Chondrocyte (in vitro differentiated cells): ENCODE data around the gene SENP2. TPM values are rescaled to one million over a fixed set of nuclear protein-coding genes. Genes with fewer than 3 reads are reported as not detected.
"Not testable (repeated sequence)": the region's sequence is repeated elsewhere in the genome, so short reads cannot be mapped to it uniquely, and the experiment has no call there.

ENCODE experiments used
- DNase-seq: peaks from one replicate; pipeline ENCODE4 v3.0.0; 2021; ENCODE audit warnings: mixed read lengths, low spot score
- H3K27ac Mint-ChIP-seq: one replicate; pipeline ENCODE4 v1.8.0; 2021; ENCODE audit warnings: mild to moderate bottlenecking, moderate library complexity, mixed read lengths; ENCODE audit not compliant: unreplicated experiment
- H3K27me3 Mint-ChIP-seq: 2 replicates; pipeline ENCODE4 v1.8.0; 2021; ENCODE audit warnings: low read depth, mixed read lengths
- H3K36me3 Mint-ChIP-seq: 2 replicates; pipeline ENCODE4 v1.8.0; 2021; ENCODE audit warnings: low read depth, mixed read lengths
- H3K4me1 Mint-ChIP-seq: 2 replicates; pipeline ENCODE4 v1.8.0; 2021; ENCODE audit warnings: low read depth, mild to moderate bottlenecking, mixed read lengths
- H3K4me3 Mint-ChIP-seq: one replicate; pipeline ENCODE4 v1.8.0; 2021; ENCODE audit warnings: mild to moderate bottlenecking, moderate library complexity, mixed read lengths; ENCODE audit not compliant: unreplicated experiment
- H3K9me3 Mint-ChIP-seq: 2 replicates; pipeline ENCODE4 v1.8.0; 2021; ENCODE audit warnings: low read depth, mixed read lengths
- CTCF ChIP-seq: fragments of 200-600 bp; sonication (generic); IDR thresholded peaks from 2 replicates; pipeline ENCODE4 v1.5.0; 2021; ENCODE audit warnings: antibody characterized with exemption, mild to moderate bottlenecking, moderate library complexity
- total RNA-seq: library from RNA; stranded (reverse); gene quantifications from 3 replicates; pipeline ENCODE4 v1.2.1, GENCODE V29; 2021

Gene SENP2
- total RNA-seq, 1 donor from 2014 or later, result 41.2 TPM

- H3K9me3 Mint-ChIP-seq, result no peaks in the 10 kb centered on the region
These were observed 53.6 kb downstream of the SENP2 start for GRCh38 chr3:185639632-185640206.

GRCh38 chr3:185640308-185640707 lies 54.2 kb downstream of the SENP2 start:
- DNase-seq, result no peak
- Mint-ChIP-seq H3K36me3 (peaks cover 15% of the 10 kb centered on the region), H3K27ac (no peak overlapping the region), H3K4me3 (no peak overlapping the region), H3K27me3 (no peaks in the 10 kb centered on the region), H3K9me3 (no peaks in the 10 kb centered on the region), H3K4me1 (peaks cover 3% of the 10 kb centered on the region)
- TF ChIP-seq CTCF, result no peak

More at GRCh38 chr3:185639632-185640206, 53.6 kb downstream of the SENP2 start:
- no peak for DNase-seq
- no peak for TF ChIP-seq CTCF
- H3K27me3 Mint-ChIP-seq, result no peaks in the 10 kb centered on the region
- H3K36me3 Mint-ChIP-seq, result peaks cover 14% of the 10 kb centered on the region
- H3K4me1 Mint-ChIP-seq, result peaks cover 5% of the 10 kb centered on the region
- H3K27ac Mint-ChIP-seq, result no peak overlapping the region
- H3K4me3 Mint-ChIP-seq, result no peak overlapping the region

- not testable (repeated sequence) for H3K9me3 Mint-ChIP-seq, H3K27ac Mint-ChIP-seq, DNase-seq, H3K4me3 Mint-ChIP-seq, H3K27me3 Mint-ChIP-seq
- H3K36me3 Mint-ChIP-seq, result peaks cover 36% of the 10 kb centered on the region
- H3K4me1 Mint-ChIP-seq, result peaks cover 27% of the 10 kb centered on the region
These were observed 59.1 kb downstream of the SENP2 start for GRCh38 chr3:185645191-185645590.

- TF ChIP-seq CTCF, result no peak
- no peak overlapping the region for H3K4me3 Mint-ChIP-seq
- H3K9me3 Mint-ChIP-seq, result no peaks in the 10 kb centered on the region
- no peak for DNase-seq
- no peaks in the 10 kb centered on the region for H3K27me3 Mint-ChIP-seq
- peak overlapping the region; percentile 83 for H3K27ac Mint-ChIP-seq
- peaks cover 29% of the 10 kb centered on the region for H3K4me1 Mint-ChIP-seq
- H3K36me3 Mint-ChIP-seq, result peaks cover 38% of the 10 kb centered on the region
These were observed 59.7 kb downstream of the SENP2 start for GRCh38 chr3:185645596-185646381.

- no peak for DNase-seq
- H3K4me1 Mint-ChIP-seq, result peaks cover 32% of the 10 kb centered on the region
- H3K9me3 Mint-ChIP-seq, result no peaks in the 10 kb centered on the region
- peak overlapping the region; percentile 83 for H3K27ac Mint-ChIP-seq
- H3K36me3 Mint-ChIP-seq, result peaks cover 43% of the 10 kb centered on the region
- no peak for TF ChIP-seq CTCF
- H3K27me3 Mint-ChIP-seq, result no peaks in the 10 kb centered on the region
- no peak overlapping the region for H3K4me3 Mint-ChIP-seq
These were observed 60.5 kb downstream of the SENP2 start for GRCh38 chr3:185646382-185647133.
